Measurements from ENCODE around the gene OSMR.

OSMR gene

GRCh38 chr5:38872826-38873225, 27.0 kb downstream of the OSMR start:
- no peak for DNase-seq

- no peak for DNase-seq
These were observed 29.2 kb downstream of the OSMR start for GRCh38 chr5:38874948-38875456.

DNA sequence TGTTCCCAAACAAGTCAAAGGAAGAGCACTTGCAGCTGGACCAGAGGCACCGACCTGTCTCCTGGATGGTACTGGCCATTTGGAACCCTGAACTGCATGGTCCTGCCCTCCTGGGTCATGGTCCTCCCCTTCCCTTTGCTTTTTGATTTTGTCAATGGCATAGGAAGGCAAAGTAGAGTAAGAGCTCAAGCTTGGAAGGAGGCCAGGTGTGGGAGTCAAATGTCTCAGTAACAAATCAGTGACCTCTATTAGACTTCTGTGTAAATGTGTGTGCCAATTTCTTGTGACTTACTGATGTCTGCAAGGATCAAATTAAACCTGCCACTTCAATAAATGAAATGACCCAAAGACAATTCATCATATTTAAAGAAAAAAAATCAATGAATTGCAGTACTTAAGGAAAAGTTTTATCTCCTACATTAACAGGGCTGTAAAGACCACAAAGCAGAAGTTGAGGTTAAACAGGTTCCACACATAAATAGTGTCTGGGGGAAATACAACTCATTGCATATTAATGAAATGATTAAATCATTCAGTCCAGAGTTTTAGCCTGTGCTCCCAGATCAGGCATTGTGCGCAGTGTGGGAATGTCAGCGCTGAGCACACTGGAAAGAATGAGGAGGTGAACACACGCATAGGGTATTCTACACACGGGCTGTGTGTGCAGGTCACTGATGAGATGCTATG, 32.7 kb downstream of the OSMR start:
- DNase-seq = no peak

GRCh38 chr5:38879078-38879460, 33.3 kb downstream of the OSMR start:
- DNase-seq = no peak

GRCh38 chr5:38883842-38884241, 38.0 kb downstream of the OSMR start:
- DNase-seq = no peak

DNA sequence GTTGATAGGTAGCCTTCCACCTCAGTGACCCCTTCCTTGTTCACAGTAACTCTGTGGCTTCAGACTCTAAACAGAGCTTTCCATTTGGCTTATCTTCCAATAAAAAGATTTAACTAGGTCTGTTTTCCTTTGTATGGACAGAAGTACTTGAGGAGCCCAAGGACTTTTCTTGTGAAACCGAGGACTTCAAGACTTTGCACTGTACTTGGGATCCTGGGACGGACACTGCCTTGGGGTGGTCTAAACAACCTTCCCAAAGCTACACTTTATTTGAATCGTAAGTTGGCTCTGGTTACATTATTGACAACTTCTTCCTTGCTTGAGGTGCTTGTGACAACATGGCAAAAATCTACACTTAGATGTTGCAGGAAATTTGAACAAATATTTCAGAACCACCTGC, 39.4 kb downstream of the OSMR start:
- DNase-seq = no peak

GRCh38 chr5:38888041-38888440, 42.2 kb downstream of the OSMR start:
- no peak for DNase-seq

DNA sequence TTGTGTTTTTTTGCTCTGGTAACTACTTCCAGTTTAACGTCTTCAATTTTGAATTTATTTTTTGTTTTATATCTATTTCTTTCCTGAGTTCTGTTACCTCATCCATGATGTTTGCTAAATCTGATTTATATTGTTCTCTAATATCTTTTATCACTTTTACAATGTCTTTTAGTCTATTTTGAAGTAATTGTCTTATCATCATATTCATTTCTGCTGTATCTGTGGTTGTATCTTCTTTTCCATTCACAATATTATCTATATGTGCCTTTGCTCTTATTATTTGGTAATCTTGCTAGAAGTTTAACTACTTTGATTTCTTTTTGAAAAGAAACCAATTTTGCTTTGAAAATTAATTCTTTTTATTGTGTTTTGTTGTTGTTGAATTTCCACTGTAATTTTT, 43.6 kb downstream of the OSMR start:
- no peak for DNase-seq

DNA sequence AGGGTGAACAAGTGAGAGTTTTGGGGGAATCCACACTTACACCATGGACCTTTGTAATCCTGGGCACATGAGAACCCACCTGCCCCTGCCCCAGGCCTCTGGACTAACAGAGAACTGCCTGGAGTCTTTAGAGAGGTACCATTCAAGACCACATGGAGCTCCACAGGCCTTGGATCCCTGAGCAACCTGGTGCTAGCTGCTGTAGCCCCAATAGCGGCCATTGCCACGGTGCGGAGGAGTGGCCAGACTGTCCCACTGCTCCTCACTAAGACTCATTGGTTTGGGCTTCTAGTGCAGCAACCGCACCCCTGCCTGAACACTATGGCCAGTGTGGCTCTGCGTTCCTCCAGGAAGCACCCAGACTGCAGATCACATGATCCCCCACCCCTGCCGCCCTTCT, 45.8 kb downstream of the OSMR start:
- DNase-seq = no peak

DNA sequence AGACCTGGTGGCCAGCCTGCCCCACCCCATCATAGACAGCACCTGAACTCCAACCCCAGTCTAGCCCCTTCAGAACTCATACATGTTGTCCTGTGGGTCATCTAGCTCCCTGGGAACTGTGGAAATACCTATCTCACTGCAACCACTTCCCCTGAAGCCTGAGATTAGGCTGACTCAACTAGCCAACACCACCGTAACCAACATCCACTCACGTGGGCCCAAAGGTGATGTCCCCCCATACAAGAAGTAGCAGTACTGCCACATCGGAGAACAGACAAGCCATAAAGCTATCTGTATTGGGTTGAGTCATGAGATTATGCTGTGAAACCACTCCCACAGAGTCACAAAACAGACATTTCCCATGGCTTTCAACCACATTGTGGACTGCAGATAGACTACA, 46.6 kb downstream of the OSMR start:
- DNase-seq = no peak

DNA sequence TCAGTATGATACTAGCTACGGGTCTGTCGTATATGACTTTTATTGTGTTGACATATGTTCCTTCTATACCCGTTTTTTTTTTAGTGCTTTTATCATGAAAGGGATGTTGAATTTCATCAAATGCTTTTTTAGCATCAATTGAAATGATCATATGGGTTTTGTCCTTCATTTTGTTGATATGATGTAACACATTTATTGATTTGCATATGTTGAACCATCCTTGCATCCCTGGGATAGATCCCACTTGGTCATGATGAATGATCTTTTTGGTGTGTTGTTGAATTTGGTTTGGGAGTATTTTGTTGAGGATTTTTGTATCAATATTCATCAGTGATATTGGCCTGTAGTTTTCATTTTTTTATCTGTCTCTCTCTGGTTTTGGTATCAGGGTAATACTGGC, 50.9 kb downstream of the OSMR start:
- DNase-seq = no peak

GRCh38 chr5:38899936-38900335, 54.1 kb downstream of the OSMR start:
- no peak for DNase-seq

GRCh38 chr5:38905516-38905915, 59.7 kb downstream of the OSMR start:
- no peak for DNase-seq

- DNase-seq = no peak
These were observed 60.7 kb downstream of the OSMR start for GRCh38 chr5:38906503-38906902.

DNA sequence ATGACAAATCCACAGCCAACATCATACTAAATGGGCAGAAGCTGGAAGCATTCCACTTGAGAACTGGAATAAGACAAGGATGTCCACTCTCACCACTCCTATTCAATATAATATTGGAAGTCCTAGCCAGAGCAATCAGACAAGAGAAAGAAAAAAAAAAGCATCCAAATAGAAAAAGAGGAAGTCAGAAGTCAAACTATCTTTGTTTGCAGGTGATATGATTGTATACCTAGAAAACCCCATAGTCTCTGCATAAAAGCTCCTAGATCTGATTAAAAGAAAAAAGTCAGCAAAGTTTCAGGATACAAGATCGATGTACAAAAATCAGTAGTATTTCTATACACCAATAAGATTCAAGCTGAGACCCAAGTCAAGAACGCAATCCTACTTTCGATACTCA, 66.1 kb downstream of the OSMR start:
- DNase-seq = no peak

- no peak for DNase-seq
These were observed 67.9 kb downstream of the OSMR start for GRCh38 chr5:38913714-38914113.

DNA sequence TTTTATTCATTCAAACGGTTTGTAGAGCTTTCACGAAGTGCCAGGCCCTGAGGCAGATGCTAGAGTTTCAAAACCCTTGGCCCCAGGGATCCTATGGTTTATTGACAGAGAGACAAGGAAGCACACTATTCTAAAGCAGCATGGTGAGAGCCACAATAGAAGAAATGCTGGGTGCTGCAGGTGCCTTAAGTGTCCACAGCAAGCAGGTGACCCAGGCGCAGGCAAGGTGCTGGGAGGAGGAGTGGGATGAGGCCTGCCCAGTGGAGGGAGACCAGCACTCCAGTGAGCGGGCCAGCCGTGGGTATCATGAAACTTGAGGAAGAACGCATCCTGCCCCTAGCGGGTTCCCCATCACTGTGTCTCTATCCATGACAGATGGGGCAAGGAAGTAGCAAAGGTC, 71.0 kb downstream of the OSMR start:
- no peak for DNase-seq

DNA sequence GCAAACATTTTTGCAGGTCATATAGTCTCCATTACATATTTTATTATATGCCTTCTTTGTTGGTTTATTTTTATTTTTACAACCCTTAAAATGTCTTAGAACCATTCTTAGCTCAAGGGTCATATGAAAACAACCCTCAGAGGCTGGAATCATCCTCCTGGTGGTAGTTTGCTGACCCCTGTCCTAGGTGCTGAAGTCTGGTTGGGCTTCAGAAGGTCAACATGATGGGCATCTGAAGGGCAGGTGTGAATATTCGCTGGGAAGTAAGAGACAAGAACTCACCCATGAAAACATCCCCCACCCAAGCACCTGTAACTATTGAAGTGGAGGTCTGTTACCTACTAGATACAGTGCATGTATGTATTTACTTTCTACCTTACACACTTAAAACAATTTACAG, 75.4 kb downstream of the OSMR start:
- DNase-seq = no peak

GRCh38 chr5:38922199-38922598, 76.4 kb downstream of the OSMR start:
- DNase-seq = peak; percentile 46

DNA sequence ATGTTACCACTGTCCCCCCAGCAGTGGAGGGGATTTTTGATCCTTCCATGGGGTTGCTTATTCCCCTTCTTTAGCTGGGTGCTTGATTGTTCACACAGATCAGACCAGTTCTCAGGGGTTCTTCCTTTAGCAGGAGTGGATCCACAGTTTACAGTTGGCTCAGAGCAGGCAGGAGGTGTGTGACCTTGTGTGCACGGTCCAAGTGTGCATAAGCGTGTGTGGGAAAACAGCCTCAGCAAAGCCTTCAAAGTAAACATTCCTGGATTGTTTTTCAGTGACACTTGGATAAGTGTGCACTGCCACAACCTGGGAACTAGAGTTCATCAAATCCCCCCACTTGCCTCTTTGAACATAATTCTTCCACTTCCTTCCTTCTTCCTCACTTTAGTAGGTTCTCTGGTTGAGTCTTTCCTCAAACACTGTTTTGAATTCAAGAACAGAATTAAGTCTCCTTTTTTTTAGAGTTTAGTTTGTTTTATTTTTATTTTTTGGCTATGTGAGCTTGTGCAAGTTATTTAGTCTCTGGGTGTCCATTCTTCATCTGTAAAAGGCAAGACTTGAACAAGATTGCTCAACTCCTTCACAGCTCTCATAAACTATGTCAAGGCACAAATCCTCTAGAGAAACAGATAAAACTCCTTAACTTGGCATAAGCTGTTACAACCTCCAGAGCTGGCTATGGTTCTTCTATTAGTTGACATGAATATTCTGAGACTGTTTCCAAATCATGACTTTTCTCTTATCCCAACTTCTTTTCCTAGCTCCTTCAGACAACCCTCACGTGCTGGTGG, 78.0 kb downstream of the OSMR start:
- no peak for DNase-seq

GRCh38 chr5:38925154-38925925, 79.5 kb downstream of the OSMR start:
- no peak for DNase-seq

DNA sequence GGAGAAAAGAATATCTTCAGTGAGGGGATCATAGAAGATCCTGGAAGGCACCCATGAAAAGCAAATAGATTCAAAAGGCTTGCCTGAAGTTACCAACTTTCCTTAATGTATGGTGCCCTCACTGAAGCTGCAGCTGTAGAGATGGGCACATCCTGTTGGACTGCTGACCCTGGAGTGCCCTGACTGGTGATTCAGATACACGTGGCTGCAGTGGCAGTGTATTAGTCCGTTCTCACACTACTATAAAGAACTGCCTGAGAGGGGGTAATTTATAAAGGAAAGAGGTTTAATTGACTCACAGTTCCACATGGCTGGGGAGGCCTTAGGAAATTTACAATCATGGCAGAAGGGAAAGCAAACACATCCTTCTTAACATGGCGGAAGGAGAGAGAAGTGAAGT, 80.3 kb downstream of the OSMR start:
- no peak for DNase-seq

DNA sequence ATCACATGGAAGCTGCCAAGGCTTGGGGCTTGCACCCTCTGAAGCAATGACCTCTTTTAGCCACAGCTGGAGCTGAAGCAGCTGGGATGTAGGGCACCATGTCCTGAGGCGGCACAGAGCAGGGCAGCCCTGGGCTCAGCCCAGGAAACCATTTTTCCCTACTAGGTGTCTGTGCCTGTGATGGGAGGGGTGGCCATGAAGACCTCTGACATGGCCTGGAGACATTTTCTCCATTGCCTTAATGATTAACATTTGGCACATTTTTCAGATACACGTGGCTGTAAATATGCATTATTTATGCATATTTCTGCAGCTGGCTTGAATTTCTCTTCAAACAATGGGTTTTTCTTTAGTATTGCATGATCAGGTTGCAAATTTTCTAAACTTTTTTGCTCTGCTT, 81.7 kb downstream of the OSMR start:
- no peak for DNase-seq

DNA sequence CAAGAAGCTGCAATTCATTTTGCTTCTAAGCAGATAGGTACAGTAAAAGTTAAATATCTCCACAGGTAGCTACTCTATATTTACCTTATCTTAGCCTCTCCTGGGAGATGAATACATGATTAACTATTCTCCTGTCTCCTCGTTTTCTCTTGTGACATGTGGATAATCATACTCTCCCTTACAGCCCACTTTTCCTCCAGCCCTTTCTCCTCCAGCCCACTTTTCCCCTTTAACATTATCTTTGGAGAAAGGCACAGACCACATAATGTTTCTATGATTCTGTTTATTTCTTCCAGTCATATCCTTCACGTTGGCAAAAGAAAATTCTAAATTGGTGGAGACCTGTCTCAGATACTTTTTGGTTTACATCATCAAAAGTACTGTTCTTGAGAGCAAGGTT, 84.0 kb downstream of the OSMR start:
- DNase-seq = no peak

Data from SHP77 treated with DMSO at 0.1 percent for 48 hours (cell line).